Choroid plexus epithelial cell (primary cell): Measurements from ENCODE around the gene GSDME.

Experiments
- DNase-seq: peaks from one replicate; pipeline ENCODE4 v3.0.0-alpha.2; 2010; ENCODE audit warnings: low read depth
- H3K4me3 ChIP-seq: 2 replicates; pipeline ENCODE4 v1.5.1; 2011; ENCODE audit warnings: low read depth, mild to moderate bottlenecking, control low read depth, low read length, moderate library complexity
- CTCF ChIP-seq: conservative IDR thresholded peaks from 2 replicates; pipeline ENCODE4 v1.5.1; 2011; ENCODE audit warnings: low read depth, mild to moderate bottlenecking, control low read depth, inconsistent platforms, low read length, moderate library complexity

The GSDME gene

GRCh38 chr7:24660546-24660945 lies 96.7 kb downstream of the GSDME start:
- peak; percentile 26 for DNase-seq
- no peak for TF ChIP-seq CTCF
- H3K4me3 ChIP-seq: no peak overlapping the region

GRCh38 chr7:24659505-24659904 lies 97.8 kb downstream of the GSDME start:
- no peak overlapping the region for H3K4me3 ChIP-seq
- no peak for TF ChIP-seq CTCF
- no peak for DNase-seq

- H3K4me3 ChIP-seq: no peak overlapping the region
- no peak for TF ChIP-seq CTCF
- no peak for DNase-seq
Measured at GRCh38 chr7:24657980-24658379, 99.3 kb downstream of the GSDME start.

- DNase-seq: no peak
- H3K4me3 ChIP-seq: no peak overlapping the region
- TF ChIP-seq CTCF: no peak
Measured at GRCh38 chr7:24656608-24657007, 100.7 kb downstream of the GSDME start.

- no peak for DNase-seq
- no peak overlapping the region for H3K4me3 ChIP-seq
- no peak for TF ChIP-seq CTCF
Measured at GRCh38 chr7:24654305-24654704, 103.0 kb downstream of the GSDME start.

GRCh38 chr7:24653316-24654085 lies 103.8 kb downstream of the GSDME start:
- DNase-seq: no peak
- no peak for TF ChIP-seq CTCF
- no peak overlapping the region for H3K4me3 ChIP-seq

- TF ChIP-seq CTCF: no peak
- no peak overlapping the region for H3K4me3 ChIP-seq
- DNase-seq: no peak
Measured at GRCh38 chr7:24652251-24652939, 104.9 kb downstream of the GSDME start.
